SU-DHL-6 (cell line): Measurements from ENCODE around the gene EXOC3L1.

Source experiments
- CTCF ChIP-seq: fragments of 200-600 bp; sonication (generic); IDR thresholded peaks from one replicate; pipeline ENCODE4 v1.5.1; 2017; ENCODE audit warnings: antibody characterized with exemption, mild to moderate bottlenecking, low read length, moderate library complexity; ENCODE audit not compliant: insufficient read depth, poor library complexity, severe bottlenecking
- EZH2phosphoT487 ChIP-seq: fragments of 200-600 bp; sonication (generic), shearing (Covaris generic); conservative IDR thresholded peaks from 2 replicates; pipeline ENCODE4 v1.6.1; 2018; ENCODE audit warnings: mild to moderate bottlenecking, antibody characterized with exemption, low read length, moderate library complexity, mixed read lengths

- no peak for TF ChIP-seq CTCF
- no peak for TF ChIP-seq EZH2phosphoT487
Measured at GRCh38 chr16:67144943-67145342, 45.0 kb downstream of the EXOC3L1 start.
